Activated T-cell treated with anti-CD3 and anti-CD28 coated beads, Interleukin-2, amount 50 U/mL, for 1 hour (primary cell): Measurements from ENCODE around the gene RASD2.
A peak's percentile ranks its signal among the peaks of the same experiment; 100 is the strongest.

Experiments used
- DNase-seq: peaks from one replicate; pipeline ENCODE4 v3.0.0-alpha.2; 2020

Gene RASD2

DNA sequence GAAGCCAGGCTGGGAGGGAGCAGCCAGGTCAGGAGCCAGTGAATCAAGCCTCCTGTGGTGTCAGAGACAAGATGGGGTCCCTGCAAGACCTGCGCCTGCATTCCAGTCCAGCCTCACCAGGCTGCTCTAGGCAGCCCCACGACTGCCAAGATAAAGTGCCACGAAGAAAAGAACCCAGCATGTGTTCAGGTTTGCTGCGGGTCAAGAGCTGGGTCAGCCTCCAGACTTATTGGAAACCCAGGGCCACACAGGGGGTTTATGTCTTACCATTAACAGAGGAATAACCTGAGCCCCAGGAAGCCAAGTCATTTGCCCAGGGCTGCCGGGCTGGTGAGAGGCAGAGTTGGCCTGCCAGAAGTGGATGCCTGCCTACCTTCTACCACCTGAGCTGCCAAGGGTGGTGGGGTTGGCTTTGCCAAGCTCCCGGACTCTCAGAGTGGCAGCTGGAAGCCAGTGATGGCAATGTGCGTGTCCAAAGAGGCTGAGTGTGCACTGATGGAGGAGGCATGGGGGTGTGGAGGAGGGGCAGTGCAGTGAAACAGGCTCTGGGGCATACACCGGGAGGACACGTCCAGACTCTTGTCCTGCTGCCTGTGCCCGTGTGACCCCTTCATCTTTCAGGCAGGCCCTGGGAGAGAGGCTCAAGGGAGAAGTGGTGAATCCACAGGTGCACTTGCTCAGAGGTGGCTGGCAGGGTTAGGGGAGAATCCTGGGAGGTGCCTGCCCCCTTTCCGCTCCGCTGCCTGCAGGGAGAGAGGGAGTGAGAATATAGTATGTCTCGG, 1.7 kb downstream of the RASD2 start:
- no peak for DNase-seq

DNA sequence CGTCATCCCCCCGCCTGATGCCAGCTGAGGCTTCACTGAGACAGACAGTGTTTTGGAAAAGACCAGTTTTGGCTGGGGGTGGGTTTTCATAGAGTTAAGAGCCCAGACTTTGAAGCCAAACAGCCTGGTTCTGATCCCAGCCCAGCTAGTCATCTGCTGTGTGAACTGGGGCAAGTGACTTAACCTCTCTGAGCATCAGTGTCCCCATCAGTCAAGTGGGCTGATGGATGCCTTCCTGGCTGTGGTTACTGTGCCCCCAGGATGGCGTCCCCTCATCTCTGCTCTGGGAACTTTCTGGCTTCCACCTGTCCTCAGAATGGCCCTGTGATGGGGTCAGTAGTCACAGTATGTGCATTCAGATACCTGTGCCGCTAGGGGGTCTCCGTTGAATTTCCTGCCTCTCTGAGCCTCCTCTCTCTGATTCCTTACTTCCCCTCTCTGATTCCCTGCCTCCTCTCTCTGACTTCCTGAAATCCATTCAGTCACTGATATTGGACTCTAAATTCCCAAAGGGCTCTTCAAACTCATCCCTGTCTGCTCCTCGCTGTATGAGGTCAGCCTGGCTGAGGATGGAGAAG, 2.4 kb downstream of the RASD2 start:
- DNase-seq: no peak

DNA sequence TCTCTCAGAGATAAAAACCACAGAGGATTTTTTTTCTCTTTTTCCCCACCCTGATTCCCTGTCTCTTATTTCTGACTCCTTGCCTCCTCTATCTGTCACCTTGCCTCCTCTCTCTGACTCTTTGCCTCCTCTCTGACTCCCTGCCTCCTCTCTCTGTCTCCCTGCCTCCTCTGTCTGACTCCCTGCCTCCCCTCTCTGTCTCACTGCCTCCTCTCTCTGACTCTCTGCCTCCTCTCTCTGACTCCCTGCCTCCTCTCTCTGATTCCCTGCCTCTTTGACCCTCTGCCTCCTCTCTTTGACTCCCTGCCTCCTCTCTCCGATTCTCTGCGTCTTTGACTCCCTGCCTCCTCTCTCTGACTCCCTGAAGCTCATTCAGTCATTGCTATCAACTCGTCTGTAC, 3.1 kb downstream of the RASD2 start:
- DNase-seq: no peak

DNA sequence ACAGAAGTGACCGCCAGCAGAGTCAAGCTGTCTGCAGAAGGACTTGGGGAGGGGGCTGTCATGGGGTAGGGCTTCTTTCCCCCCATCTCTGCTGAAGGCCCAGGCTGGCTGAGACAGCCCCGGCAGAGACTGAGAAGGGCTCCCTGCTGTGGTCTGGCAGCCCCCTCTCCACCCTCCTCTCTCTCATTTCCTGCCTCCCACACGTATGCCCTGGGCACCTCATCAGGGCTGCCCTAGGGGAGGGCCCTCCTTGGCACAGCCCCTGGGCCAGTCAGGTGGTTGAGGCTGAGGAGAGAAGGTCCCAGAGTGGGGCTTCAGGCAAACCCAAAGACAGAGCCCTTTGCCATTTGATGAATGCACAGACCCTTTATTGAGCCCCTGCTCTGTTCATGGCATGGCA, 3.6 kb downstream of the RASD2 start:
- no peak for DNase-seq

DNA sequence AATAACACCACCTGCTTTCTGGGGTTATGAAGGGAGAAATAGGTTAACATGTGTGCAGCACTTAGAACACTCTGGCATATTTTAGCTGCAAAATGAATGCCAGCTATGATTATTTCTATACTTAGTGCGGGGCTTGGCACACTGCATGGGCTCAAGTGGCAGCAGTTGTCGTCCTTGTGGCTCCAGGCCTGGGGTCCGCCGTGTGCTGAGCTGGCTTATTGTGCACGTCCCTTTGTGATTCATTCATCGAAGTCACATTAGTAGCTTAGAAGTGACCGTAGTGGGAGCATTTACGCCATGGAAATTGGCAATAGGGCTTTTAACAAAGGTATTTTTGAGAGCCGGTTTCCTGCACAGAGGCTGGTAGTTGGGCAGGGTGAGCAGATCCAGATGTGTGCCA, 4.2 kb downstream of the RASD2 start:
- DNase-seq: no peak

DNA sequence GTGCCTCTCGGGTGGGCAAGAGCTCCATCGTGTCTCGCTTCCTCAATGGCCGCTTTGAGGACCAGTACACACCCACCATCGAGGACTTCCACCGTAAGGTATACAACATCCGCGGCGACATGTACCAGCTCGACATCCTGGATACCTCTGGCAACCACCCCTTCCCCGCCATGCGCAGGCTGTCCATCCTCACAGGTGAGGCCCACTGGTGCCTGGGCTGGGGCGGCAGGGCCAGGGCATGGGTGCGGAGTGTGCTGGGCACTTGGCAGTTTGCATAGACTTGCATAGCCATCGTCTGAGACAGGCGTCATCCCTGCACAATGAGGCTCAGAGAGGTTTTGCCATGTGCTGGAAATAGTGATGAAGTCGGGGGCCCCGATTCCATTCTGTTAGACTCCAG, 6.3 kb downstream of the RASD2 start:
- no peak for DNase-seq

DNA sequence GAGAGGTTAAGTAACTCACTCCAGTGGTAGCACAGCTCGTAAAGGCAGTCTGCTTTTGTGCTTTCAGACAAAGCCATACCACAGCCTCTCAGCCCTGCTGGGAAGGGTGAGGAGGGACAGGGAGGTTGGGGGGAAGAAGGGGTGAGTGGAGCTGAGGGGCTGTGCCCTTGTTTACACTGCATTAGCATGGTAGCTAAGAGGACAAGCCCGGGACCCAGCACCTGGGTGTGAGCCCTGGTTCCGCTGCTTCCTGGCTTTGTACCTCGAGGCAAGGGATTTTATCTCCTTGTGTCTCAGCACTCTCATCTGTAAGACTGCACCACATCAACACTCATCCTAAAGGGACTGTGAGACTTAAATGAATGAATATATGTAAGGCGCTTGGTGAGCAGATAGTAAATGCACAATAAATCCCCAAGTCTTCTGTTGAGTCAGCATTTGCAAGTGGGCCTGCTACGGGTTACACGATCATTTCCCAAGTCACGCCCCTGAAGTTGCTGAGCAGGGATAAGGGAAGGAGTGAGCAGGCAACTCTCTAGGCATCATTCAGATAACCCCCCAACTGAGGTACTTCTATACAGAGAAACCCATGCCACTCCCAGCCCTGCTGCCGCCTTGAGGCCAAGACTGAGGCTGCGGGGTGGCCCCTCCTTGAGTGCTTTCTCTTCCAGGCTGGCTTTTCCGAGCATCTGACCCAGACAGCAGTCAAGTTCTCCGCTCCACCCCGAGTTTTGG, 7.5 kb downstream of the RASD2 start:
- DNase-seq: no peak

DNA sequence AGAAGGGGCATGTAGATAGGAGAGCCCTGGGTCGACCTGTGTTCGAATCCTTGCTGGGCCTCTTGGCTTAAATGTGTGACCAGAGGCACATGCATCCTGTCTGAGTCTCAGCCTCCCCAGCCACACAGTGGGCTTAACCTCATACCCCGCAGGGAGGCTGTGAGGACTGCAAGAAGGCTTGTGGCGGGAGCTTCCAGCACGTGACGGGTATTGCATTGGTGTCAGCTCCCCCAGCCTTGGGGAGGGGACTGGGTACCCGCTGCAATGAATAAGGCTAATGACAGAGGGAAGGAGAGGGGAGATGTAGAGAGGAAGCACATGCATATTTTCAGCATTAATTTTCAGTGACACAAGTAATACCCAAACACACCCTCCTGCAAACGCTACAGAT, 8.1 kb downstream of the RASD2 start:
- DNase-seq: no peak

DNA sequence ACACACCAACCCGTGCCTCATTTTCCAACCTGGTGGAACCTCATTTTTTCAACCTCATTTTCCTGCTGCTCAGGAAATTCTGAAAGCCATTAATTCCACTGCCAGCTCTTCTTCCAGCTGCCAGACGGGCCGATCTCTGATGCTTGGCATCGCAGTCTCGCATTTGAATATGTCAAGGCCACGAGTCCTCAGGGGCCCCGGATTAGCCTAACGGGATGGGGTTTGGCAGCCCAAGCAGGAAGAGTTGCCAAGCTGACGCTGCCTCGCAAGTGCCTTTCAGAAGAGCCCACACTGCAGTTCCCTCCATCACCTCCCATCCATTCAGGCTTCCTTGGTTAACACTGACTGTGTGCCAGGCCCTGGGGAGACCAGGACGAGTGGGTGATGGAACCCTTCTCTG, 8.7 kb downstream of the RASD2 start:
- no peak for DNase-seq

DNA sequence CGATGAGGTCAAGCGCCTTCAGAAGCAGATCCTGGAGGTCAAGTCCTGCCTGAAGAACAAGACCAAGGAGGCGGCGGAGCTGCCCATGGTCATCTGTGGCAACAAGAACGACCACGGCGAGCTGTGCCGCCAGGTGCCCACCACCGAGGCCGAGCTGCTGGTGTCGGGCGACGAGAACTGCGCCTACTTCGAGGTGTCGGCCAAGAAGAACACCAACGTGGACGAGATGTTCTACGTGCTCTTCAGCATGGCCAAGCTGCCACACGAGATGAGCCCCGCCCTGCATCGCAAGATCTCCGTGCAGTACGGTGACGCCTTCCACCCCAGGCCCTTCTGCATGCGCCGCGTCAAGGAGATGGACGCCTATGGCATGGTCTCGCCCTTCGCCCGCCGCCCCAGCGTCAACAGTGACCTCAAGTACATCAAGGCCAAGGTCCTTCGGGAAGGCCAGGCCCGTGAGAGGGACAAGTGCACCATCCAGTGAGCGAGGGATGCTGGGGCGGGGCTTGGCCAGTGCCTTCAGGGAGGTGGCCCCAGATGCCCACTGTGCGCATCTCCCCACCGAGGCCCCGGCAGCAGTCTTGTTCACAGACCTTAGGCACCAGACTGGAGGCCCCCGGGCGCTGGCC, 11.0 kb downstream of the RASD2 start:
- no peak for DNase-seq

DNA sequence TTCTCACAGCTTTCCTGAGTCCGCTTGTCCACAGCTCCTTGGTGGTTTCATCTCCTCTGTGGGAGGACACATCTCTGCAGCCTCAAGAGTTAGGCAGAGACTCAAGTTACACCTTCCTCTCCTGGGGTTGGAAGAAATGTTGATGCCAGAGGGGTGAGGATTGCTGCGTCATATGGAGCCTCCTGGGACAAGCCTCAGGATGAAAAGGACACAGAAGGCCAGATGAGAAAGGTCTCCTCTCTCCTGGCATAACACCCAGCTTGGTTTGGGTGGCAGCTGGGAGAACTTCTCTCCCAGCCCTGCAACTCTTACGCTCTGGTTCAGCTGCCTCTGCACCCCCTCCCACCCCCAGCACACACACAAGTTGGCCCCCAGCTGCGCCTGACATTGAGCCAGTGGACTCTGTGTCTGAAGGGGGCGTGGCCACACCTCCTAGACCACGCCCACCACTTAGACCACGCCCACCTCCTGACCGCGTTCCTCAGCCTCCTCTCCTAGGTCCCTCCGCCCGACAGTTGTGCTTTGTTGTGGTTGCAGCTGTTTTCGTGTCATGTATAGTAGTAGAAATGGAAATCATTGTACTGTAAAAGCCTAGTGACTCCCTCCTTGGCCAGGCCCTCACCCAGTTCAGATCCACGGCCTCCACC, 11.7 kb downstream of the RASD2 start:
- DNase-seq: peak; percentile 82

DNA sequence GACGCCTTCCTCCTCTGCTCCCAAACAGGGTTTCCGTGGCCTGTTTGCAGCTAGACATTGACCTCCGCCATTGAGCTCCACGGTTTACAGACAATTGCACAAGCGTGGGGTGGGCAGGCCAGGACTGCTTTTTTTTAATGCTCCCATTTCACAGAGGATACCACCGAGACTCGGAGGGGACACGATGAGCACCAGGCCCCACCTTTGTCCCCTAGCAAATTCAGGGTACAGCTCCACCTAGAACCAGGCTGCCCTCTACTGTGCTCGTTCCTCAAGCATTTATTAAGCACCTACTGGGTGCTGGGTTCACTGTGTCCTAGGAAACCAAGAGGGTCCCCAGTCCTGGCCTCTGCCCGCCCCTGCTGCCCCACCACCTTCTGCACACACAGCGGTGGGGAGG, 12.2 kb downstream of the RASD2 start:
- DNase-seq: no peak

DNA sequence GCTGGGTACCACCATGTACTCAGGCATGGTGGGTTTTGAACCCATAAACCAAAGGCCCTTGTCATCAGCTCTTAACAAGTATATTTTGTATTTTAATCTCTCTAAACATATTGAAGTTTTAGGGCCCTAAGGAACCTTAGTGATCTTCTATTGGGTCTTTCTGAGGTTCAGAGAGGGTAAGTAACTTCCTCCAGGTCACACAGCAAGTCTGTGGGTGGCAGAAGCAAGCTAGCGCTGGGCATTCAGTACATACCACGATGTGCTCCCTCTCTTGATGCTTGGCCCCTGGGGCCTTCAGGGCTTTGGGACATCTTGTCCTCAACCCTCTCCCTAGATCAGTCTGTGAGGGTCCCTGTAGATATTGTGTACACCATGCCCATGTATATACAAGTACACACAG, 12.7 kb downstream of the RASD2 start:
- no peak for DNase-seq

DNA sequence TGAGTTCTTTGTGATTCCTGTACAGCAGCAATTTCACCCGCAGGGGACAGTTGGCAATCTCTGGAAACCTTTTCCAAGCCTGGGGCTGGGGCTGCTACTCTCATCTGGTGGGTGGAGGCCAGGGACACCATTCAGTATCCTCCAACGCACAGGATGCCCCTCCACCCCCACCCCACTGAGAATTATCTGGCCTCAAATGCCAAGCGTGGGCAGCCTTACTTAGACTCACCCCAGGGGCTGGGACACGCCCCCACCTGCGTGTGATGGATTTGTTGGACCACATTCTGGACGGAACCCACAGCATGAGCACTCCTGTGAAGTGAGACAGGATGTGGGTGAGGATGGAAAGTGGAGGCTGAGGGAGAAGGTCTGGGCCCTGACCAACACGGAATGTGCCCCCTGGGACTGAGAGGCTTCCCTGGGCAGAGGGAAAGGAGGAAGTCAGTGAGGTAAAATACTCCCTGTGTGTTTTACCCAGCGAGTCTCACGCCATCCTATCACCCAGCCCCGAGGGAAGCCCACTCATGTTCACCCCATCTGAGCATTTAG, 13.7 kb downstream of the RASD2 start:
- no peak for DNase-seq

DNA sequence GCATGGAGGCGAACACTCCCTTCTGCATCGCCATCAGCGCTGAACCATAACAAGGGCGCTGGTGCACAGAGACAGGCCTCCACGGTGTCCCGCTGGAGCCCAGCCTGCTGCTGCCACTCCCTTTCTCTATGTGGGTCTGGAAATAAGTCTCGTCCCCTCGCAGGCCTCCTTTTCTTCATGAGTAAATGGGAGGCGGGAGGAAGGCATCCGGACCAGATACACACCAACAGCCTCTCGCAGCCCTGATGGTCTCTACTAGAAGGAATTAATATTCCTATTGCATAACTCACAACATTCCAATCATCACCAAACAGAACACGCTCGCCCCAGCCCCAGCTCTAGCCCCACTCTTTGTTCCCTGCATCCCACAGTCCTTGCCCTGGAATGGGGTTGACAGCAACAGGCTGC, 14.9 kb downstream of the RASD2 start:
- no peak for DNase-seq

DNA sequence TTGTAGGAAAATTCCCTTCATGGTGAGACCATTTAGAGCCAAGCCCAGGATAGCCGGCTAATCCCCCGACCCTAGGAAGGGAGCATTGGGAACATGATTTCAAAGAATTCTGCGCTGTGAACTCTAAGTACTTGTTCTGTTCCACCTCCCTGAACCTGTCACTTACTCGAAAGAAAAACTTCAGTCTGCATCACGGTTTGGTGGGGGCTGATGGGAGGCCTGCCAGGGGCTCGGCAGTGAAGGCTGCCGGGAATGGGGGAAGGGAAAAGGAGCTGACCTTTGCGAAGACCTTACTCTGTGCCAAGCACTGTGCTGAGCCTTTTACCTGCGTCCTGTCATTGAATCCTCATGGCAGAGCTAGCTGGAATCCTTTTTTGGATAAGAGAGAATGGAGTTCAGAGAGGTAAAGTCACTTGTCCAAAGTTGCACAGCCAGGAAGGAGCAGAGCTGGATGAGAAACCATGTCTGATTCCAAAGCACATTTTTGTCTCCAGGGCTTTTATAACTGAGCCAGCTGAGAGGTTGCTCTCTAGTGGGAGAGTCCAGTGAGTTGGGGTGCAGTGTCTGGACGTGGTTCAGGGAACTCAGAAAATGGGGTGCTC, 15.4 kb downstream of the RASD2 start:
- DNase-seq: no peak

DNA sequence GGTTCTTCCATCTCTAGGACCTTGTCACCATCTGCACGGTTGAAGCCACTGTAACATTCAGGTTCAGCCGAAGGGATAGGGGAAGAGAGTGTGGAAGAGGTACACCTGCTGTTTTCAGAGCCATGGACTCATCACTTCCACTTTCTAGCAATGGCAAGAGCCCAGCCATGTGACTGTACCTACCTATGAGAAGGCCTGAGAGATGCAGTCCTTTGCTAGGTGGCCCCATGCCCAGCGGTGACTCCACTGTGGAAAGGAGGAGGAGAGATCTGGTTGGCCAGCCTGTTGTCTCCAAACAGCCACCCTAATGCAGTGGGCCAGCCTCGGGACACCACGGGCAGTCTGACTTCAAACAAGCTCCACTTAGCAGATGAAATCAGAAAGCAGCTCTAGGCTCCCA, 16.0 kb downstream of the RASD2 start:
- no peak for DNase-seq

DNA sequence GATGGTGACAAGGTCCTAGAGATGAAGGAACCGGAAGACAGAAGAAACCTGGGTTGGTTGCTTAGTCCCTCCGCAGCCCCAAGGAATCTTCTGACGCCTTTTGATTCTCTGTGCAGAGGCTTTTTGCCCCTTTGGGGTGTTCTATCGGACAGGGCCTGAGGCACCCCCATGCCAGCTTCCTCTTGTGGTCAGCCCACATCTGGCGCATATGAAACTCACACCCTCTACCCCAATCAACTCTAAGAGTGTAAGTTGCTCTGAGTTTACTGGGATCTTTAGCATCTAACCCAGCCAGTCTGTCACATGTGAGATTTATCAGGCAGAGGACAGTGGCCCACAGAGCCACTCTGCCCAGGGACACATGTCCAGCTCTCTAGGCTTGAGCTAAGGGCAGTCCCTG, 17.4 kb downstream of the RASD2 start:
- no peak for DNase-seq

DNA sequence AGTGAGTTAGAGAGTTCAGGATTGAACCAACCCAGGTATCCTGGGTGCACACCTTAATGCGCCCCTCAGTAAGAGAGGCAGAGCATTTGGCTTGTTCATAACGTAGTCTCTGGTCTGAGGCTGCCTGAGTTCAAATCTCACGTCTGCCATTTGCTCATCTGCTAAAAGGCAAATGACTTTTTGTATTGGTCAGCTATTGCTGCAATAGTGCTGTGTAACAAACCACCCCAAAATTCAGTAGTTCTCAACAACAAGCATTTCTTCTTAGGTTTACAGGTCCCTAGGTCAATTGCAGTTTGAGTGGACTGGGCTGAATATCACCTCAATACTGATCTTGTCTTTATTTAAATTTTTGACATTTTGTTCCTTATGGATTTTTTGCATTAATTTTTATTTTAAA, 18.1 kb downstream of the RASD2 start:
- DNase-seq: no peak

DNA sequence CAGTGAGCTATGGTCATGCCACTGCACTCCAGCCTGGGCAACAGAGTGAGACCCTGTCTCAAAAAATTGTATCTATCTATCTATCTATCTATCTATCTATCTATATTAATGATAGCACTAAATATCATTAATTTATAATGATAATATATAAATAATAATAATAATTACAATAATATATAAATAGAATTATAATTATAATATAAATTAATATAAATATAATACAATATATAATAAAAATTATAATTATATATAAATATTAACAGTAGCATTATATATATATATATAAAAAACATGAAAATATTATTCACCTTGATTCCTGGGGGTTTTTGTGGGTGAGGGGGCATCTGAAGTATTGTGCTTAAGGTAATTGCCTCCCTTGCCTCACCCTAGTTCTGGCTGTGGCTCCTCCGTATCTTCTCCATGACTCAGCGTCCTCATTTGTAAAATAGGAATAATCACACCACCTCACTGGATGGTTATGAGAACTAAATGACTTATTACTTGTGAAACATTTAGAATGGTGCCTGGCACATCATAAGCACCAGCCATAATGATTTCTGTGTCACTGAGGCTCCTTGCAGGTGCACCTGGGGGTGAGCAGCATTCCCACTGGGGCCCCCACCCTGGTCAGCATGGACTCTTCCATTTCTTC, 18.8 kb downstream of the RASD2 start:
- no peak for DNase-seq

DNA sequence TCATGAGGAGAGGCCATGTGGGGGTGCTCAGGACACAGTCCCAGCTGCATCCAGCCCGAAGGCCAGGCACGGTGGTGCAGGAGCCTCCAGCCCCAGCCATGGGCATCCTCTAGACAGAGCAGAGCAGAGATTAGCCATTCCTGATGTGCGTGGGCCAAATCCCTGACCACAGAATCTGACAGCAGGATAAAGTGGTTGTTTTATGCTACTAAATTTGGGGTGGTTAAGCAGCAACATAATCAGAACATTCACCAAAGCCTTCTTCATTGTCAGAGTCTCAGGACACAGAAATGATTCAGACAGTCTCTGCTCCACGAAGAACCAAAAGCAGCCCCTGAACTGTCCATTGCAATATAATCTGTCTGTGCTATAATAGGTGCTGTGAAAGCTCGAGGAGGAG, 19.7 kb downstream of the RASD2 start:
- no peak for DNase-seq

DNA sequence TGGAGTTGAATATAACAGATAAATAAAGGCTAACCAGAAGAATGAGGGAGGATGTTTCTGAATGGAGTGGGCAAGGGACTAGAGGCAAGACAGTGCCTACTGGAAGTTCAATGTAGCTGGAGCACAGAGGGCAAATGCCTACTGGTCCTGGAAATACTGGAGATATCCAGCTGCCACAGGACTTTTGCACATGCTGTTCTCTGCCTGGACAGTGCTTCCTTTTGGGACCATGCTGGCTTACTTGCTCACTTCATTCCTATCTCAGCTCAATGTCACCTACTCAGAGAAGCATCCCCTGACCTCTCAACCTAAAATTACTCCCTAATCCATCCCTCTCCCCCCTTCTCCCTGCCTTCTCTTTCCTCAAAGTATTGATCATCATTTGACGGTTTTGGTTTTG, 20.2 kb downstream of the RASD2 start:
- DNase-seq: no peak
